Measurements from ENCODE around the gene ZMYND10. TPM values are rescaled to one million over a fixed set of nuclear protein-coding genes. Genes with fewer than 3 reads are reported as not detected.

ZMYND10 gene
- total RNA-seq, 3 donors from 2014 or later, result 0.71 to 1.0 (median 0.96) TPM

DNA sequence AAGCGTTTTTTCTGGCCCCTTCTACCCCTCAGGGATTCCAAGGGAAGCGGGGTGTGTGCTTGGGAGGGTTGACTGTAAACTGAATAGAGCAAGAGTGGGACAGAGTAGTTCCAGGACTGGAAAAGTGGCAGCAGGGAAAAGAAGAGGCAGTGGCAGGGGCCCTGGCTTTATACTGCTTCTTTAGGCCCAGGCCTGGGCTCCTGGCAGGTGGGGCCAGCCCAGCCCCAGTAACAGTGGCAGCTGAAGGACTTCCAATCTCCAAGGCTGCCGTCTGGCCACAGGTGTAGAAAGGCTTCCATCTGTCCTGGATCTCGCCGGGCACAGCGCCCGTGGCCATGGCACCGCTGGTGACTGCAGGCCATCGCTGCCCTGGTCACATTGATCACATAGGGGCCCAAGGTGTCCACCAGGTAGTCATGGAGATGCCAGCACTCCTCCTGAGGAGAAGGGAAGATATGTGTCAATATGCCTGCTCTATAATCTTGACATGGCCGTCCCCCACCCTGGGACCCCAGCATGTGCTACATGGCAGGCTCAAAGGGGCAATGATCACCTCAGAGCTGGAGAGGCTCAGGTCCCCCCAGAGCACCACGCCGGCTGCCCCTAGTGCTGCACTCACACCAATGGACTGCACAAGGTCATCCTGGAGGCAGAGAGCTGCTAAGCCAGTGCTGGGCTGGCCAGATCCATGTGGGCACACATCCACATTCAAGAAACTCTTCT is 52.3 kb downstream of the ZMYND10 start:
- ATAC-seq (no peak), DNase-seq (no peak)
- H3K27me3 Mint-ChIP-seq (ENCODE audit: low read depth), result no peaks in the 10 kb centered on the region
- peaks cover 18% of the 10 kb centered on the region for H3K36me3 Mint-ChIP-seq (ENCODE audit: insufficient read depth)
- H3K4me1 Mint-ChIP-seq (ENCODE audit: low read depth), result peaks cover 21% of the 10 kb centered on the region
- H3K4me3 Mint-ChIP-seq, result peak overlapping the region; percentile 88
- H3K9me3 Mint-ChIP-seq, result no peaks in the 10 kb centered on the region

DNA sequence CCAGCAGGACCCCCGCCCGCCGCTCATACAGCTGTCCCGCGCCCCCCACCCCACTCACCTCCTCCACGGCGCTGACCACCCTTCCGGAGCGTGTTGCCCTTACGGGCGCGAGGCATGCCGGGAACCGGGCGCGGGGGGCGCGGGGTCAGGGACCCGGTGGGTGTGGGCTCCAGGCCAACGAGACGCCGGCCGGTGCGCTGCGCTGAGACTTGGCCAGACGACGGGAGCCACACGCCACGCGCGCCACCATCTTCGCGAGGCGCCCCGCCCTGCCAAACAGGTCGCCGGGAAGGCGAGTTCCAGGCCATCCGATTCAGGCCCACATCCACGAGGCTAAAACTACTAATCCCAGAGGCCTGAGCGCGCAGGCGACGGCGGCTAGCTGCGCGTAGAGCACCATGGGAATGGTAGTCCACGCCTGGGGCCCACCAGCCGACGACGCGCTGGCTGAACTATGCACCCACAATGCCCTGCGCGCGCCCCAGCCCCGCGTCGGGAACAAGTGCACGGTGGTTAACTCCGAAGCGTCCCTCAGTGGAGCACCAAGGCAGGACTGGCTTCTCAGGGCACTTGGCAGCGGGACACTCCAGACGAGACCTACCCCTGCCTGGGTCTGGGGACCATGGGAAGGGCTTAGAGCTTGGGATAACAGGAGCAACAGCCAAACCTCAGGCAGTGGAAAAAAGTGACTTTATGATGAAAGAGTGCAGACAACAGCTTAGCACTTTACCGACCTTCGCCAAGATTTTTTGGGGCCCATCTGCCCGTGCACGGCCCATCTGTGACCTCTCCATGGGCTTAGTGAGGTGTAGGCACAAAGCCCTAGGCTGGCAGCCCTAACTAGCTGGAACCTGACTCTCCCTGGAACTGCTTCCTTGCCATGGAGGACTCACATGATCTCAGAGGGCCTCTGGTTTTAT is 53.1 kb downstream of the ZMYND10 start, which contains the start of gene IFRD2:
TSS of gene IFRD2 (minus strand) at position 271 of the 920 bp plus-strand sequence. CDS start at position 116, 155 bp downstream.
- Mint-ChIP-seq H3K9me3 (no peaks in the 10 kb centered on the region), H3K27me3 (ENCODE audit: low read depth) (no peaks in the 10 kb centered on the region)
- ATAC-seq, result peak; percentile 98

More for the DNA sequence above, 53.1 kb downstream of the ZMYND10 start, which contains the start of gene IFRD2:
- Mint-ChIP-seq H3K36me3 (ENCODE audit: insufficient read depth) (peaks cover 22% of the 10 kb centered on the region), H3K4me1 (ENCODE audit: low read depth) (peaks cover 17% of the 10 kb centered on the region), H3K4me3 (peak within 1 kb of the TSS; percentile 88)
- peak; percentile 94 for DNase-seq

Other genes with a start within 250 kb of the ZMYND10 start
- gene SEMA3F, start 190.4 kb downstream of the ZMYND10 start, total RNA-seq, result under 1 TPM; 0.19 to 0.24 (median 0.23) TPM
- gene GNAT1, start 154.1 kb downstream of the ZMYND10 start, total RNA-seq, result not detected
- gene SLC38A3, start 140.5 kb downstream of the ZMYND10 start, total RNA-seq, result under 1 TPM in 2 of 3 donors, not detected in 1; 0.08 to 0.52 TPM
- 100 to 1,000 TPM; 160 to 175 (median 172) TPM for gene GNAI2, start 109.5 kb downstream of the ZMYND10 start, total RNA-seq
- under 1 TPM; 0.35 to 0.55 (median 0.52) TPM for gene SEMA3B, start 76.6 kb downstream of the ZMYND10 start, total RNA-seq
- gene LSMEM2, start 66.6 kb downstream of the ZMYND10 start, total RNA-seq, result under 1 TPM in 1 of 3 donors, not detected in 2; 0.13 TPM
- gene IFRD2, start 53.3 kb downstream of the ZMYND10 start, total RNA-seq, result 100 to 1,000 TPM; 339 to 366 (median 341) TPM
- 10 to 100 TPM in 1 of 3 donors, 1 to 10 TPM in 2; 4.9 to 10.3 (median 7.2) TPM for gene HYAL3, start 46.3 kb downstream of the ZMYND10 start, total RNA-seq
- gene NAA80, start 46.3 kb downstream of the ZMYND10 start, total RNA-seq, result 10 to 100 TPM; 17.5 to 21.7 (median 21.1) TPM
- gene HYAL1, start 42.2 kb downstream of the ZMYND10 start, total RNA-seq, result under 1 TPM in 2 of 3 donors, not detected in 1; 0.24 to 0.82 TPM
- 10 to 100 TPM; 17.0 to 19.5 (median 19.2) TPM for gene HYAL2, start 23.0 kb downstream of the ZMYND10 start, total RNA-seq
- gene TUSC2, start 17.5 kb downstream of the ZMYND10 start, total RNA-seq, result 10 to 100 TPM; 40.8 to 48.7 (median 48.5) TPM
- 10 to 100 TPM; 33.7 to 40.3 (median 37.3) TPM for gene RASSF1, start 4.9 kb downstream of the ZMYND10 start, total RNA-seq
- gene NPRL2, start 5.0 kb upstream of the ZMYND10 start, total RNA-seq, result 10 to 100 TPM; 34.0 to 46.9 (median 37.0) TPM
- 10 to 100 TPM; 31.8 to 35.3 (median 33.1) TPM for gene CYB561D2, start 5.1 kb upstream of the ZMYND10 start, total RNA-seq
- 10 to 100 TPM; 25.2 to 27.4 (median 25.4) TPM for gene TMEM115, start 13.8 kb upstream of the ZMYND10 start, total RNA-seq
- gene CACNA2D2, start 157.9 kb upstream of the ZMYND10 start, total RNA-seq, result under 1 TPM; 0.35 to 0.90 (median 0.58) TPM
- 10 to 100 TPM in 1 of 3 donors, 1 to 10 TPM in 2; 6.7 to 11.2 (median 9.0) TPM for gene C3orf18, start 222.0 kb upstream of the ZMYND10 start, total RNA-seq
- 10 to 100 TPM; 26.8 to 31.1 (median 27.4) TPM for gene HEMK1, start 223.8 kb upstream of the ZMYND10 start, total RNA-seq